Spleen (tissue), 11 donors: Measurements from ENCODE around the gene DBNDD1. TPM values are rescaled to one million over a fixed set of nuclear protein-coding genes. Genes with fewer than 3 reads are reported as not detected.
"Not testable (repeated sequence)": the region's sequence is repeated elsewhere in the genome, so short reads cannot be mapped to it uniquely, and the experiment has no call there.

ENCODE experiments used
- DNase-seq: peaks from one replicate; pipeline ENCODE4 v3.0.0-alpha.2; 2020
- H3K27ac ChIP-seq, 8 donors: fragments of 200-600 bp; sonication (generic) in 7 of 8; 1 replicate in 4 of 8; 2 replicates in 4 of 8; pipeline versions ENCODE4 v1.5.0 to v1.8.0; 2016 to 2021; ENCODE audit warnings: inconsistent platforms in 4 of 8, mild to moderate bottlenecking in 4 of 8, moderate library complexity in 1 of 8
- H3K27me3 ChIP-seq, 7 donors: fragments of 200-600 bp; sonication (generic) in 6 of 7; replicated peaks in 1 of 7; 1 replicate in 4 of 7; 2 replicates in 3 of 7; pipeline versions ENCODE4 v1.5.0 to v1.8.0; 2016 to 2021; ENCODE audit warnings: inconsistent platforms in 3 of 7, mild to moderate bottlenecking in 1 of 7
- H3K36me3 ChIP-seq, 6 donors: fragments of 200-600 bp; sonication (generic) in 5 of 6; 1 replicate in 4 of 6; 2 replicates in 2 of 6; pipeline versions ENCODE4 v1.5.0 to v1.8.0; 2016 to 2021; ENCODE audit warnings: inconsistent platforms in 2 of 6
- H3K4me1 ChIP-seq, 6 donors: fragments of 200-600 bp; sonication (generic) in 5 of 6; 1 replicate in 3 of 6; 2 replicates in 3 of 6; pipeline versions ENCODE4 v1.5.0 to v1.8.0; 2016 to 2021; ENCODE audit warnings: inconsistent platforms in 3 of 6
- H3K4me3 ChIP-seq, 8 donors: fragments of 200-600 bp; sonication (generic) in 7 of 8; 1 replicate in 4 of 8; 2 replicates in 4 of 8; pipeline versions ENCODE4 v1.5.0 to v1.8.0; 2016 to 2021; ENCODE audit warnings: inconsistent platforms in 4 of 8, mild to moderate bottlenecking in 4 of 8, moderate library complexity in 2 of 8
- H3K9me3 ChIP-seq, 8 donors: fragments of 200-600 bp; sonication (generic) in 7 of 8; 1 replicate in 4 of 8; 2 replicates in 4 of 8; pipeline versions ENCODE4 v1.5.0 to v1.8.0; 2016 to 2021; ENCODE audit warnings: inconsistent platforms in 4 of 8
- CTCF ChIP-seq, 11 experiments: fragments of 200-600 bp in 7 of 11; fragments of 450-650 bp in 4 of 11; sonication (generic) in 4 of 11; IDR thresholded peaks in 8 of 11; conservative IDR thresholded peaks in 3 of 11; 1 replicate in 7 of 11; 2 replicates in 4 of 11; pipeline versions ENCODE4 v1.4.0 to v1.8.0; 2016 to 2021; ENCODE audit warnings: antibody characterized with exemption in 11 of 11, inconsistent platforms in 4 of 11, mild to moderate bottlenecking in 1 of 11
- POLR2A ChIP-seq, 3 donors: fragments of 450-650 bp; IDR thresholded peaks; one replicate each; pipeline ENCODE4 v1.5.1; 2017; ENCODE audit warnings: antibody characterized with exemption in 3 of 3, mild to moderate bottlenecking in 1 of 3
- POLR2AphosphoS5 ChIP-seq, 3 donors: sonication (generic); formaldehyde crosslinking; IDR thresholded peaks; one replicate each; pipeline ENCODE4 v1.5.1; 2017; ENCODE audit warnings: antibody characterized with exemption in 3 of 3
- WGBS, 5 donors: extraction: QIAGEN DNeasy Blood & Tissue Kit in 3 of 5; methylation state at CpG; one replicate each; pipeline versions ENCODE4 v1.1.5 to v1.1.7; 2013 to 2018; 5-methylcytosine and 5-hydroxymethylcytosine counted together
- intact Hi-C: fragments of 100-400 bp; cut with DNase I; formaldehyde crosslinking; loops from one replicate; pipeline ENCODE4 v1.15.0; 2023; ENCODE audit warnings: low total_unique reads
- polyA plus RNA-seq, 3 donors: library from polyadenylated mRNA; stranded (reverse); fragments of 200-250 nt; gene quantifications; one replicate each; pipeline ENCODE4 v1.2.1, GENCODE V29; 2013
- total RNA-seq, 7 donors: library from RNA; depleted of rRNA in 3 of 7; stranded (reverse); fragments of >200 nt in 3 of 7; fragmentation: NEBNext Ultra II Directional in 4 of 7; extraction: Animal tissue kit (Norgen Biotek cat#: 25700) in 4 of 7; gene quantifications; one replicate each; pipeline versions ENCODE4 v1.1.0 to v1.2.1, GENCODE V29; 2016 to 2021
- donor health status: healthy with polysubstance abuse.
- donor health status: DM: no; HTN: no; CAD: no; lungs with moderate emphysema.
- donor health status: DM: no; HTN: no; CAD: no.
- donor health status: Bipolar disorder and iron deficiency.
- donor health status: healthy.
- donor health status: DM: no; HTN: no; CAD: no.
- donor health status: DM: yes; HTN: yes; CAD: no.

The DBNDD1 gene
- total and polyA plus RNA-seq, 10 donors = 0.66 to 3.7 (median 1.7) TPM

GRCh38 chr16:89996178-89996489 lies 23.1 kb downstream of the DBNDD1 start:
- H3K27me3 ChIP-seq = no peaks in the 10 kb centered on the region
- TF ChIP-seq CTCF (IDR thresholded peaks at IDR 0.05 in 8 of 11, conservative IDR thresholded peaks at IDR 0.05 in 3 of 11) (no peak), POLR2A (IDR thresholded peaks at IDR 0.05) (no peak), POLR2AphosphoS5 (IDR thresholded peaks at IDR 0.05) (no peak)
- H3K27ac ChIP-seq = peak overlapping the region in 4 of 8 donors; percentile 31 to 84 (median 68)
- peaks cover 0 to 14% (median 0%) of the 10 kb centered on the region in 8 donors for H3K9me3 ChIP-seq
- H3K4me3 ChIP-seq = no peak overlapping the region
- peaks cover 0 to 100% (median 31%) of the 10 kb centered on the region in 6 donors for H3K36me3 ChIP-seq
- H3K4me1 ChIP-seq = no peaks in the 10 kb centered on the region
- DNase-seq = no peak
- WGBS, 5 donors = 94 to 100% (median 95%) methylated on average over 1 of the region's 1 CpG
- intact Hi-C loops = no loop called here

GRCh38 chr16:89995475-89996177 lies 23.6 kb downstream of the DBNDD1 start:
- H3K4me3 ChIP-seq, DNase-seq, intact Hi-C loops, H3K4me1 ChIP-seq, H3K27me3 ChIP-seq: not testable (repeated sequence)
- 70 to 82% (median 75%) methylated on average over 4 to 7 of the region's 7 CpGs for WGBS, 5 donors
- peaks cover 0 to 100% (median 36%) of the 10 kb centered on the region in 6 donors for H3K36me3 ChIP-seq
- H3K9me3 ChIP-seq = peaks cover 0 to 14% (median 0%) of the 10 kb centered on the region in 8 donors
- peak overlapping the region in 4 of 8 donors; percentile 31 to 84 (median 68) for H3K27ac ChIP-seq

GRCh38 chr16:89994721-89995474 lies 24.4 kb downstream of the DBNDD1 start:
- H3K4me1 ChIP-seq, H3K27me3 ChIP-seq, intact Hi-C loops, H3K4me3 ChIP-seq, DNase-seq: not testable (repeated sequence)
- WGBS, 5 donors = 53 to 71% (median 65%) methylated on average over 6 to 8 of the region's 8 CpGs
- Histone ChIP-seq H3K9me3 (peaks cover 0 to 14% (median 0%) of the 10 kb centered on the region in 8 donors), H3K27ac (peak overlapping the region in 4 of 8 donors; percentile 31 to 84 (median 68)), H3K36me3 (peaks cover 0 to 100% (median 41%) of the 10 kb centered on the region in 6 donors)

GRCh38 chr16:89994389-89994720 lies 24.9 kb downstream of the DBNDD1 start:
- TF ChIP-seq POLR2A (IDR thresholded peaks at IDR 0.05) = no peak
- TF ChIP-seq CTCF (IDR thresholded peaks at IDR 0.05 in 8 of 11, conservative IDR thresholded peaks at IDR 0.05 in 3 of 11) = no peak
- TF ChIP-seq POLR2AphosphoS5 (IDR thresholded peaks at IDR 0.05) = no peak
- H3K27me3 ChIP-seq = no peaks in the 10 kb centered on the region
- no peak for DNase-seq
- peaks cover 0 to 14% (median 0%) of the 10 kb centered on the region in 8 donors for H3K9me3 ChIP-seq
- no peak overlapping the region for H3K4me3 ChIP-seq
- H3K4me1 ChIP-seq = no peaks in the 10 kb centered on the region
- peak overlapping the region in 3 of 8 donors; percentile 61 to 84 (median 75) for H3K27ac ChIP-seq
- intact Hi-C loops = no loop called here
- H3K36me3 ChIP-seq = peaks cover 0 to 98% (median 41%) of the 10 kb centered on the region in 6 donors
- 92 to 97% (median 95%) methylated on average over 7 of the region's 7 CpGs for WGBS, 5 donors

- H3K36me3 ChIP-seq = peaks cover 0 to 98% (median 45%) of the 10 kb centered on the region in 6 donors
- intact Hi-C loops = no loop called here
Measured at GRCh38 chr16:89993971-89994370, 25.3 kb downstream of the DBNDD1 start.

More at GRCh38 chr16:89993971-89994370, 25.3 kb downstream of the DBNDD1 start:
- Histone ChIP-seq H3K4me3 (no peak overlapping the region), H3K27ac (peak overlapping the region in 2 of 8 donors; percentile 75 to 84), H3K27me3 (no peaks in the 10 kb centered on the region), H3K4me1 (no peaks in the 10 kb centered on the region), H3K9me3 (peaks cover 0 to 14% (median 0%) of the 10 kb centered on the region in 8 donors)
- TF ChIP-seq POLR2A (IDR thresholded peaks at IDR 0.05) (no peak), POLR2AphosphoS5 (IDR thresholded peaks at IDR 0.05) (no peak), CTCF (IDR thresholded peaks at IDR 0.05 in 8 of 11, conservative IDR thresholded peaks at IDR 0.05 in 3 of 11) (no peak)
- WGBS, 5 donors = 92 to 97% (median 96%) methylated on average over 7 of the region's 7 CpGs
- no peak for DNase-seq
